Measurements from ENCODE around the gene PLEKHM2. TPM values are rescaled to one million over a fixed set of nuclear protein-coding genes. Genes with fewer than 3 reads are reported as not detected.

PLEKHM2 gene
- polyA plus RNA-seq, 1 donor (not counting 4 experiments of a cell fraction or from before 2014, with no cell fraction given) = 30.0 TPM

DNA sequence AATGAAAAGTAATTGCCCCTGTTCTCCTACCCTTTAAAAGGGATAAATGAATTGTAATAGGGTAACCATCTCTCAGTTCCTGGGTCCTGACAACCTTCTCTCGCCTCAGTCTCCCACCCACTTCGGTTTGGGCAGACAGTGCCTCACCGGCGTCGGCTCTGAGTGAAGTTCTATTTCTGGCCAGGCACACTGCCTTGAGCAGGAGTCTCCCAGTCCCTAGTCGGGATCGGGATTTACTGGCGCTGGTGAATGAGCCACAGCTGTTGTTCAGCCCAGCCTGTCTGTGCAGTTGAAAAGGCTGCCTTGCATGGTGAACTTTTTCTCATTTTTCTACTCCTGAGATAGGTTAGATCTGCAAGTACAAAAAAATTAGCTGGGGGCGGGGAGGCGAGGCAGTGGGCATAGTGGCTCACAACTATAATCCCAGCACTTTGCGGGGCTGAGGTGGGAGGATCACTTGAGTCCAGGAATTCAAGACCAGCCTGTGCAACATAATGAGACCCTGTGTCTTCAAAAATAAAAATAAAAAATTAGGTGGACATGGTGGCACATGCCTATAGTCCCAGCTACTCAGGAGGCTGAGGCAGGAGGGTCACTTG lies 7.4 kb downstream of the PLEKHM2 start:
- FAIRE-seq = no peak
- H2AFZ ChIP-seq (ENCODE audit: control insufficient read depth, low read length) = no peak overlapping the region
- no peaks in the 10 kb centered on the region for H3K27me3 ChIP-seq (ENCODE audit: control insufficient read depth, extremely low read depth, insufficient read depth, low read length)
- peaks cover 3% of the 10 kb centered on the region for H4K20me1 ChIP-seq (ENCODE audit: control insufficient read depth, extremely low read depth, insufficient read depth, low read length)
- no peak overlapping the region for H3K4me2 ChIP-seq (ENCODE audit: control insufficient read depth, extremely low read depth, insufficient read depth, low read depth, low read length)
- no peak overlapping the region for H3K27ac ChIP-seq (ENCODE audit: control insufficient read depth, insufficient read depth, low read length)
- no peaks in the 10 kb centered on the region for H3K4me1 ChIP-seq (ENCODE audit: control insufficient read depth, extremely low read depth, insufficient read depth, low read length)
- H3K9me1 ChIP-seq (ENCODE audit: control insufficient read depth, extremely low read depth, insufficient read depth, low read length) = peaks cover 2% of the 10 kb centered on the region
- peaks cover 85% of the 10 kb centered on the region for H3K79me2 ChIP-seq (ENCODE audit: control insufficient read depth, insufficient read depth, low read length)
- no peak overlapping the region for H3K4me3 ChIP-seq (ENCODE audit: control insufficient read depth in 2 of 3, extremely low read depth in 1 of 3, insufficient read depth in 2 of 3, low read depth in 1 of 3, low read length in 3 of 3)
- TF ChIP-seq CTCF (optimal IDR thresholded peaks at IDR 0.05 in 1 of 3, IDR thresholded peaks at IDR 0.05 in 1 of 3, conservative IDR thresholded peaks at IDR 0.05 in 1 of 3; ENCODE audit: extremely low read depth in 1 of 3, insufficient read depth in 2 of 3, low read length in 3 of 3) (no peak), EZH2 (IDR thresholded peaks at IDR 0.05; ENCODE audit: low read length) (no peak)
- H3K9me3 ChIP-seq (ENCODE audit: control insufficient read depth, low read depth, low read length) = no peaks in the 10 kb centered on the region
- no peak for DNase-seq (ENCODE audit: low read depth, low spot score)
- H3K36me3 ChIP-seq (ENCODE audit: control insufficient read depth in 2 of 2, extremely low read depth in 1 of 2, insufficient read depth in 2 of 2, low read length in 2 of 2) = peaks cover 3 to 13% of the 10 kb centered on the region in 2 experiments
- no peak overlapping the region for H3K9ac ChIP-seq (ENCODE audit: control insufficient read depth, extremely low read depth, insufficient read depth, low read length)
- dilution Hi-C loops (cut with MboI; ENCODE audit: extremely low pct_ligation_motif_present, low sequenced_read_pairs) = no loop called here

DNA sequence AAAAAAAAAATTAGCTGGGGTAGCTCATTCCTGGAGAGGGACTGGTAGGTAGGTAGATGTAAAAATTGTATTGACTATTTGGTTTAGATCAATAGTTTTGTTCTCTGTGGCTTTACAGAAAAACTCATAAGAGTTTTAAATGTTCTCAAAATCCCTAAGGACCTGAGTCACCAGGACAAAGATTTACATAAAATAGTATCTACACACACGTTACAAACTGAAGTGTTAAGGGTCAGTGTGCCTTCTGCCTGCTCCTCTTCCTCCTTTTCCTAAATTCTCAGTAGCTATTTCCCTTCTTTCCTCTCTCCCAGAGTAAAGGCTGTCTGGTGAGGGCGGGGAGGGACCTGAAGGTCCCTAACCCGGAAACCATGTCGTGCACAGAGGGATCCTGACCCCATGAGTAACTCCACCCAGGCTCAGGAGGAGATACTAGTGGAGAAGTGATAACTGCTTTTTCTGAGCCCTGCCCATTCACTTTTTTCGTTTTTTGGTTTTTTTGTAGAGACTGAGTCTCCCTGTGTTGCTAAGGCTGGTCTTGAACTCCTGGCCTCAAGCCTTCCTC lies 8.1 kb downstream of the PLEKHM2 start:
- H3K79me2 ChIP-seq (ENCODE audit: control insufficient read depth, insufficient read depth, low read length) = peaks cover 85% of the 10 kb centered on the region
- DNase-seq (ENCODE audit: low read depth, low spot score) = no peak
- peaks cover 3% of the 10 kb centered on the region for H4K20me1 ChIP-seq (ENCODE audit: control insufficient read depth, extremely low read depth, insufficient read depth, low read length)
- peaks cover 2% of the 10 kb centered on the region for H3K9me1 ChIP-seq (ENCODE audit: control insufficient read depth, extremely low read depth, insufficient read depth, low read length)
- no peak overlapping the region for H2AFZ ChIP-seq (ENCODE audit: control insufficient read depth, low read length)
- H3K4me1 ChIP-seq (ENCODE audit: control insufficient read depth, extremely low read depth, insufficient read depth, low read length) = no peaks in the 10 kb centered on the region
- no peak overlapping the region for H3K9ac ChIP-seq (ENCODE audit: control insufficient read depth, extremely low read depth, insufficient read depth, low read length)
- no peak overlapping the region for H3K4me3 ChIP-seq (ENCODE audit: control insufficient read depth in 2 of 3, extremely low read depth in 1 of 3, insufficient read depth in 2 of 3, low read depth in 1 of 3, low read length in 3 of 3)
- dilution Hi-C loops (cut with MboI; ENCODE audit: extremely low pct_ligation_motif_present, low sequenced_read_pairs) = no loop called here
- FAIRE-seq = no peak
- H3K9me3 ChIP-seq (ENCODE audit: control insufficient read depth, low read depth, low read length) = no peaks in the 10 kb centered on the region
- H3K36me3 ChIP-seq (ENCODE audit: control insufficient read depth in 2 of 2, extremely low read depth in 1 of 2, insufficient read depth in 2 of 2, low read length in 2 of 2) = peaks cover 3 to 14% of the 10 kb centered on the region in 2 experiments
- TF ChIP-seq EZH2 (IDR thresholded peaks at IDR 0.05; ENCODE audit: low read length) = no peak
- no peak for TF ChIP-seq CTCF (optimal IDR thresholded peaks at IDR 0.05 in 1 of 3, IDR thresholded peaks at IDR 0.05 in 1 of 3, conservative IDR thresholded peaks at IDR 0.05 in 1 of 3; ENCODE audit: extremely low read depth in 1 of 3, insufficient read depth in 2 of 3, low read length in 3 of 3)
- H3K27ac ChIP-seq (ENCODE audit: control insufficient read depth, insufficient read depth, low read length) = no peak overlapping the region
- no peaks in the 10 kb centered on the region for H3K27me3 ChIP-seq (ENCODE audit: control insufficient read depth, extremely low read depth, insufficient read depth, low read length)
- H3K4me2 ChIP-seq (ENCODE audit: control insufficient read depth, extremely low read depth, insufficient read depth, low read depth, low read length) = no peak overlapping the region

Data from keratinocyte (primary cell).